ENCODE data around the gene TBCD. TPM values are rescaled to one million over a fixed set of nuclear protein-coding genes. Genes with fewer than 3 reads are reported as not detected.

The TBCD gene
- total RNA-seq, 2 experiments from 2014 or later = 77.8 to 85.8 TPM

DNA sequence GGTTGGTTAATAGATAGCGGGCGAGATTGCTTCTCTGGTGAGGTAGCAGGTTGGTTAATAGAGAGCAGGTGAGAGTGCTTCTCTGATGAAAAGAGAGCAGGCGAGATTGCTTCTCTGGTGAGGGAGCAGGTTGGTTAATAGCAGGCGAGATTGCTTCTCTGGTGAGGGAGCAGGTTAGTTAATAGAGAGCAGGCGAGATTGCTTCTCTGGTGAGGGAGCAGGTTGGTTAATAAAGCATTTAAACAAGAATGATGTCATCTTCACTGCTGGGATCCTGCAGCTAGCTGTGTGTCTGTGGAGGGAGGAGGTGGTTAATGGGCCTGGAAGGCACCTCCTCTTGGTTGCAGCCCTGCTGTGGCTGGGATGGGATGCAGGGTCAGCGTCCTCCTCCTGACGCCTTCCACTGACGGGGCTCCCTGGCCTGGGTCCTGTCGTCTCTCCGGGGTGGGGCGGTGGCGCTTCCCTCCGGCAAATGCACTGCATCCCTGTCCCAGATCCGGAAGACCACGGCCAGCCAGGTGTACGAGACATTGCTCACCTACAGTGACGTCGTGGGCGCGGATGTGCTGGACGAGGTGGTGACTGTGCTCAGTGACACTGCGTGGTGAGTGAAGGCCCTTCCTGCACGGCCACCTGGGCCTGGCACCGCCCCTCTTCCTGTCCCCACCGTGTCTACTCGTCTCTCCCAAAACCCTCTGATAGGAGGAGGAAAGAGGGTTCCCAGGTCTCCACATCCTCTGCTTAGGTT lies 187.2 kb downstream of the TBCD start:
- ChIA-PET POLR2A (no interaction called here), CTCF (no interaction called here)
- intact Hi-C loops (cut with micrococcal nuclease) = no loop called here
- Mint-ChIP-seq H3K27me3 (no peaks in the 10 kb centered on the region), H3K4me1 (ENCODE audit: low read depth) (no peaks in the 10 kb centered on the region), H3K27ac (no peak overlapping the region), H3K9me3 (peaks cover 4% of the 10 kb centered on the region), H3K4me3 (no peak overlapping the region), H3K36me3 (ENCODE audit: low read depth) (peaks cover 38% of the 10 kb centered on the region)
- DNase-seq = no peak
- ATAC-seq = no peak
- TF ChIP-seq CTCF (IDR thresholded peaks at IDR 0.05) = no peak

- ATAC-seq (no peak), DNase-seq (no peak)
- TF ChIP-seq CTCF (IDR thresholded peaks at IDR 0.05) = no peak
- no peaks in the 10 kb centered on the region for H3K27me3 Mint-ChIP-seq
- peaks cover 44% of the 10 kb centered on the region for H3K36me3 Mint-ChIP-seq (ENCODE audit: low read depth)
- no peak overlapping the region for H3K4me3 Mint-ChIP-seq
- CTCF ChIA-PET = no interaction called here
- intact Hi-C loops (cut with micrococcal nuclease) = no loop called here
- H3K9me3 Mint-ChIP-seq = peaks cover 9% of the 10 kb centered on the region
- POLR2A ChIA-PET = no interaction called here
- H3K27ac Mint-ChIP-seq = no peak overlapping the region
- H3K4me1 Mint-ChIP-seq (ENCODE audit: low read depth) = no peaks in the 10 kb centered on the region
Observed at GRCh38 chr17:82939621-82940135, 187.8 kb downstream of the TBCD start.

DNA sequence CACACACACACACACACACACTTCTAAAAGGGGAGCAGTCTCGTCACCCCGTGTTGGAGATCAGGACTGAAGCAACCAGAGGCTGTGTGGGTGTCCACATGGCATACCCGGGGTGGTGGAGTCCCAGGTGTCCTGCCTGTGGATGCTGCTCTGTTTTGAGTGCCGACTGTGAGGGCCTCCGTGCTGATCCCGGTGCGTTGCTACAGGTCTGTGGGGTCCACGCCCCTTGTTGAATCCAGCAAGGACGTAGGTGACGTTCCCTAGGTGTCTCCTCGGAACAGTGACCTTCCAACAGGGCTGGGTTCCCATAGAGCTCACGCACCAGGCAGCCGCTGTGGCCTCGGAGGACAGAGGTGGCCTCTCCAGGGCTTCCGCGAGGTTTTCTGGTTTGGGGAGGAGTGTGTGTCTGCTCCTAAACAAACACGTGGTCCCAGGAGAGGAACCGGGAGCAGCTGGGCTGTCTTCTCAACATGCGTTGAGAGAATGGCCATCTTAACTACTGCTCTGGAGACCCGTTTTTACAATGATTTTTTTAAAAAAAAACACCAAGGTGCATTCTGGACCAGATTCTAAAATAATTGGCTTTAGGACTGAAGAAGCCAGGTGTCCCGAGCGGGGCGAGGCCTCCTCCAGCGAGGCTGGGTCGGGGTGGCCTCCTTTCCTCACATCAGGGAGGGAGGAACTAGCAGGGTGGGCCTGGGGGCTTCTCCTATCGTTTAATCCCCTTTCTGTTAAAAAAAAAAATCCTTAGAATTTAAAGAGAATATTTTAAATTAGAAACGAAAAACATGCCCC lies 188.6 kb downstream of the TBCD start:
- intact Hi-C loops (cut with micrococcal nuclease) = no loop called here
- Mint-ChIP-seq H3K36me3 (ENCODE audit: low read depth) (peaks cover 52% of the 10 kb centered on the region), H3K9me3 (peaks cover 17% of the 10 kb centered on the region), H3K4me3 (no peak overlapping the region), H3K27ac (no peak overlapping the region), H3K4me1 (ENCODE audit: low read depth) (no peaks in the 10 kb centered on the region), H3K27me3 (no peaks in the 10 kb centered on the region)
- CTCF ChIA-PET = no interaction called here
- POLR2A ChIA-PET = no interaction called here
- no peak for DNase-seq
- no peak for TF ChIP-seq CTCF (IDR thresholded peaks at IDR 0.05)
- no peak for ATAC-seq

DNA sequence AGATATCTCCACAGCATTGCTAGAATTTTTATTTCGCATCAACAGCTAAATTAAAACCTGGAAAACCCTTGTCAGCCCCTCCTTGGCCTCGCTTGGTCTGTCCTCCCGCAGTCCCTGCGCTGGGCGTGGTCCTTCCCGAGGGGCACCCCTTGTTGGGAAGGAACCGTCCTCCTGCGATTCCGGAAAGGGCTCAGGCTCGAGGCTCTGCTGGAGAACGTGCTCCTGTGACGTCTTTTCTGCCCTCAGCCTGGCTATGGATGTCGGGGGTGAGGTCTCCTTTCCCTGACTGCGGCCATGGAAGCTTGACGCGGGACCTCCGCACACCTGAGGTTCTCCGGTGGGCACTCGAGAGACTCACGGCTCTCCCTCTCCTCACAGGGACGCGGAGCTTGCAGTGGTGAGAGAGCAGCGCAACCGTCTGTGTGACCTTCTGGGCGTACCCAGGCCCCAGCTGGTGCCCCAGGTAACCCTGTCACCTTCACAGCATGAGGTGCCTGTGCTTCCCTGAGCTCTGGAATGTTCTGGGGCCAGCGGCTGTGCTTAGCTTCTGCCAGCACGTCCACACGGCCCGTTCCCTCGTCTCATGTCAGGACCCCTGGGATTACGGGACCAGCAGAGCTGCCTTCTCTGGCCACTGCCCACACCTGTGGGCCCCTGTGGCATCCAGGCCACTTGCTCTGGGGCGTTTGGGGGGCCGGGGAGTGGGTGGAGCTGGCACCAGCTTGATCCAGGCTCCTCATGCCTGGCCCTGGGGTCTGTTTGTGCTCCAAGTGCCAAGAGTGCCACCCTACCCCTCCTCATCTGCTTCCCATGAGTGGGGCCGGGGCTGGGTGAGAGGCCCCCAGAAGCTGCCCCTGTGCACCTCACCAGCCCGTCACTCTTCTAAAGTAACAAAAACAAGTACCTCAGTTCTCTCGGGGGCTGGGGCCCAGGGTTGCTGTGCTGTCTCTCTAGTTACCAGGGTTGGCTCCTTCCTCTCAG lies 189.4 kb downstream of the TBCD start:
- ATAC-seq (no peak), DNase-seq (no peak)
- no peak for TF ChIP-seq CTCF (IDR thresholded peaks at IDR 0.05)
- no peak overlapping the region for H3K27ac Mint-ChIP-seq
- intact Hi-C loops (cut with micrococcal nuclease) = no loop called here
- no peak overlapping the region for H3K4me3 Mint-ChIP-seq
- H3K36me3 Mint-ChIP-seq (ENCODE audit: low read depth) = peaks cover 60% of the 10 kb centered on the region
- H3K9me3 Mint-ChIP-seq = peaks cover 25% of the 10 kb centered on the region
- ChIA-PET POLR2A (no interaction called here), CTCF (no interaction called here)
- no peaks in the 10 kb centered on the region for H3K4me1 Mint-ChIP-seq (ENCODE audit: low read depth)
- H3K27me3 Mint-ChIP-seq = no peaks in the 10 kb centered on the region

Measured in activated CD8-positive, alpha-beta T cell treated with anti-CD3 and anti-CD28 coated beads for 36 hours (primary cell).